RWPE2 (cell line): ENCODE data around the gene GALR2.

Source experiments
- ATAC-seq: fragments of 200-7000 bp; cut with Tn5 transposase; 3 replicates; pipeline ENCODE4 v1.9.1; 2021; ENCODE audit warnings: low read depth
- DNase-seq: peaks from one replicate; pipeline ENCODE4 v3.0.0-alpha.2; 2020; ENCODE audit warnings: low spot score
- H3K27ac ChIP-seq: fragments of 450-650 bp; 2 replicates; pipeline ENCODE4 v1.5.1; 2017; ENCODE audit warnings: mild to moderate bottlenecking; ENCODE audit not compliant: poor library complexity, severe bottlenecking
- H3K27me3 ChIP-seq: fragments of 250-450 bp; sonication (Bioruptor Pico); 2 replicates; pipeline ENCODE4 v1.5.1; 2021; ENCODE audit warnings: mild to moderate bottlenecking, moderate library complexity; ENCODE audit not compliant: insufficient read depth, poor library complexity, severe bottlenecking
- H3K36me3 ChIP-seq: fragments of 250-450 bp; sonication (Bioruptor Pico); 2 replicates; pipeline ENCODE4 v1.5.1; 2020; ENCODE audit warnings: low read depth, mild to moderate bottlenecking, moderate library complexity
- H3K4me1 ChIP-seq: fragments of 250-450 bp; sonication (Bioruptor Pico); 2 replicates; pipeline ENCODE4 v1.5.1; 2021; ENCODE audit warnings: mild to moderate bottlenecking, moderate library complexity; ENCODE audit not compliant: insufficient read depth, poor library complexity, severe bottlenecking
- H3K4me3 ChIP-seq: fragments of 250-450 bp; sonication (Bioruptor Pico); 2 replicates; pipeline ENCODE4 v1.5.1; 2021; ENCODE audit warnings: mild to moderate bottlenecking, moderate library complexity; ENCODE audit not compliant: severe bottlenecking
- H3K9me3 ChIP-seq: fragments of 250-450 bp; sonication (Bioruptor Pico); 2 replicates; pipeline ENCODE4 v1.5.1; 2021; ENCODE audit warnings: mild to moderate bottlenecking, moderate library complexity; ENCODE audit not compliant: severe bottlenecking
- CTCF ChIP-seq: fragments of 450-650 bp; IDR thresholded peaks from one replicate; pipeline ENCODE4 v1.5.1; 2017; ENCODE audit warnings: mild to moderate bottlenecking, moderate library complexity; ENCODE audit not compliant: poor library complexity, severe bottlenecking

The GALR2 gene

GRCh38 chr17:76085066-76085730 lies 10.6 kb downstream of the GALR2 start:
- peaks cover 40% of the 10 kb centered on the region for H3K36me3 ChIP-seq
- no peak overlapping the region for H3K4me3 ChIP-seq
- H3K27ac ChIP-seq = no peak overlapping the region
- ATAC-seq = no peak
- TF ChIP-seq CTCF = no peak
- DNase-seq = no peak
- H3K9me3 ChIP-seq = no peaks in the 10 kb centered on the region
- H3K4me1 ChIP-seq = no peaks in the 10 kb centered on the region
- peaks cover under 1% of the 10 kb centered on the region for H3K27me3 ChIP-seq

DNA sequence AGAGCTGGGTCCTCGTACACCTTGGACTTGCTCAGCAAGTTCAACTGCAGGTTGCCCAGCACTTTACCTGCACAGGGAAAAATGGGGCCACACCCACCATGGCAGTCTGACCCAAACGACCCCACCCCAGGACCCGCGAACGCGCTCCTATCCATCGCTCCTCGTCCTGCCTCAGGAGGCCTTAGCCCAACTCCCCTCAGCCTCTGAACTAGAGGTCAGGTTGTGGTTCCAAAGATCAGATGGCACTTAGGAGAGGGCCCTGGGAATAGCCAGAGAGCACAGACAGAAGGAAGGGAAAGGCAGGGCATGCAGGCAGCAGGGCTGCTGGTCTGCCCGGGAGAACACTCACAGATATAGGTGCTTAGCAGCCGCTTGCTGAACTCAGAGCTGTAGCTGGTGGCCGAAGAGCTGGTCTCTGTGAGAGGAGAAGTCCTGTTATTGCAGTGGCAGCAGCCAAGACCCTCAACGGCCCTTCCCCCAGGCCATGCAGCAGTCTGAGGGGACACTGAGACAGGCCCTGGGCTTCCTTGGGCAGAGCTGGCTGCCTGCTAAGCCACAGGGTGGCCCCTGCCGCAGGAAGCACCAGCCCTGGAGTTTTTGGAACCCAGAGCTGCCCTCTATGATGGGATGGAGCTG lies 11.3 kb downstream of the GALR2 start:
- no peak overlapping the region for H3K4me3 ChIP-seq
- no peaks in the 10 kb centered on the region for H3K4me1 ChIP-seq
- H3K27me3 ChIP-seq = no peaks in the 10 kb centered on the region
- ATAC-seq = no peak
- DNase-seq = no peak
- no peaks in the 10 kb centered on the region for H3K9me3 ChIP-seq
- H3K36me3 ChIP-seq = peaks cover 42% of the 10 kb centered on the region
- TF ChIP-seq CTCF = no peak
- no peak overlapping the region for H3K27ac ChIP-seq

- H3K36me3 ChIP-seq = peaks cover 42% of the 10 kb centered on the region
- H3K9me3 ChIP-seq = no peaks in the 10 kb centered on the region
- no peak overlapping the region for H3K4me3 ChIP-seq
- H3K27me3 ChIP-seq = no peaks in the 10 kb centered on the region
- TF ChIP-seq CTCF = no peak
- DNase-seq (no peak), ATAC-seq (no peak)
- no peak overlapping the region for H3K27ac ChIP-seq
- H3K4me1 ChIP-seq = no peaks in the 10 kb centered on the region
Observed at GRCh38 chr17:76086384-76086783, 11.8 kb downstream of the GALR2 start.

GRCh38 chr17:76087531-76087930 lies 12.9 kb downstream of the GALR2 start:
- no peak overlapping the region for H3K4me3 ChIP-seq
- DNase-seq (no peak), ATAC-seq (no peak)
- H3K9me3 ChIP-seq = no peaks in the 10 kb centered on the region
- H3K36me3 ChIP-seq = peaks cover 47% of the 10 kb centered on the region
- no peaks in the 10 kb centered on the region for H3K4me1 ChIP-seq
- no peak overlapping the region for H3K27ac ChIP-seq
- no peak for TF ChIP-seq CTCF
- H3K27me3 ChIP-seq = no peaks in the 10 kb centered on the region
